ENCODE data around the gene CNTFR. TPM values are rescaled to one million over a fixed set of nuclear protein-coding genes. Genes with fewer than 3 reads are reported as not detected.

CNTFR gene
- total and polyA plus RNA-seq, 2 experiments from 2014 or later: not detected

DNA sequence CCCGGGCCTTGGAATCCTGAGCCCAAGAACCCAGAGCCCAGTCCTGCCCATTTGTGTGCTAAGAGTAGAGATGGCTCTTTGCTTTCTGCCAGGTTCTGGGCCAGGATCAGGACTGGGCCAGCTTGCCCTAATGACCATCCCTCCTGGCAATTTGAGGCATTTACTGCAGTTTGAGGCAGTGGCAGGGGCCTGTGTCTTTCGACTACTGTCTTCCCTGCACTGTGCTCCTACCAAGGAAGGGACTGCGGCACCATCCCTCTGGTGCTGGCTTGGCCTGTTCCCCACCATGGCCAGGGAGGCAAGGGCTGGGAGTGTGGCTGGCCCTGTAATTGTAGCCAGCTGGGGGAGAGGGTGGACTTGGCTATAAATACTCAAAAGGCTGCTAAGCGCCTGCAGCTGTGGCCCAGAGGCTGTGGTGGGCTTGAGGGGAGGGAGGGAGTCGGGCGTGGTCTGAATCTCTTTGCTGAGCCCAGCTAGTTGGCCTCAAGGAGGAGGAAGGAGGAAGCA, 71.4 kb downstream of the CNTFR start:
- no peaks in the 10 kb centered on the region for H3K9me2 ChIP-seq (ENCODE audit: insufficient read depth)
- H4K20me1 ChIP-seq (ENCODE audit: insufficient read depth): no peaks in the 10 kb centered on the region
- no peak overlapping the region for H3K4me3 ChIP-seq
- H2AFZ ChIP-seq: no peak overlapping the region
- no peak for DNase-seq
- no peaks in the 10 kb centered on the region for H3K4me1 ChIP-seq (ENCODE audit: insufficient read depth)
- in situ Hi-C loops (cut with MboI): loop anchor here (25.0 kb wide), 1 partner anchor 94 kb away; the partner anchor contains the start of genes DCTN3 and RPP25L
- TF ChIP-seq EZH2phosphoT487 (IDR thresholded peaks at IDR 0.05; ENCODE audit: insufficient read depth, low read depth): no peak
- no peak for TF ChIP-seq EZH2 (IDR thresholded peaks at IDR 0.05; ENCODE audit: insufficient read depth, poor library complexity, severe bottlenecking)
- WGBS, 2 experiments (ENCODE audit: low coverage in 1 of 2, low lambda C conversion rate in 2 of 2, missing lambda C conversion rate in 2 of 2): 1 to 2% methylated on average over 6 of the region's 6 CpGs
- no peak overlapping the region for H3K27ac ChIP-seq
- no peak overlapping the region for H3K4me2 ChIP-seq (ENCODE audit: unreplicated experiment)
- no peaks in the 10 kb centered on the region for H3K36me3 ChIP-seq (ENCODE audit: low read depth)
- H3K27me3 ChIP-seq (replicated peaks; ENCODE audit: insufficient read depth): peaks cover 7% of the 10 kb centered on the region
- no peaks in the 10 kb centered on the region for H3K9me3 ChIP-seq (ENCODE audit: low read depth)
- H3K79me2 ChIP-seq (ENCODE audit: insufficient read depth): no peaks in the 10 kb centered on the region
- no peak overlapping the region for H3K9ac ChIP-seq
- H3F3A ChIP-seq (ENCODE audit: insufficient read depth): no peaks in the 10 kb centered on the region

DNA sequence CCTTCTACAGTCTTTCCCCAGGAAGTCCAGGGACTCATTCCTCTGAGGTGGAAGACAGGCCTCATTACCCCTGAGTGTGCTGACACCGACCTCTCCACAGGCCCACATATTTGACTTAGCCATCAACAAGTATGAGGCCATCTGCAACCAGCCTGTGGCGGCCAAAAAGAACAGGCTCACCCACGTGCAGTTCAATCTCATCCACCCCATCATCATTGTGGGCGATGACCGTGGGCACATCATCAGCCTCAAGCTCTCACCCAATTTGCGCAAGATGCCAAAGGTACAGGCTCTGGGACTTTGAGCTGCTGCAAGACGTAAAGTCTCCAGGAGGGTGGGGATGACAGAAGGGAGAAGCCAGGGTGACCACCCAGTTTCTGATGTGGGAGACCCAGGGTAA, 72.3 kb downstream of the CNTFR start:
- no peak for TF ChIP-seq EZH2 (IDR thresholded peaks at IDR 0.05; ENCODE audit: insufficient read depth, poor library complexity, severe bottlenecking)
- no peak for TF ChIP-seq EZH2phosphoT487 (IDR thresholded peaks at IDR 0.05; ENCODE audit: insufficient read depth, low read depth)
- H3K79me2 ChIP-seq (ENCODE audit: insufficient read depth): no peaks in the 10 kb centered on the region
- H3K9me3 ChIP-seq (ENCODE audit: low read depth): no peaks in the 10 kb centered on the region
- H3F3A ChIP-seq (ENCODE audit: insufficient read depth): no peaks in the 10 kb centered on the region
- H3K4me1 ChIP-seq (ENCODE audit: insufficient read depth): no peaks in the 10 kb centered on the region
- in situ Hi-C loops (cut with MboI): loop anchor here (25.0 kb wide), 1 partner anchor 95 kb away; the partner anchor contains the start of genes DCTN3 and RPP25L
- H3K4me3 ChIP-seq: no peak overlapping the region
- no peak overlapping the region for H3K9ac ChIP-seq
- DNase-seq: no peak
- no peaks in the 10 kb centered on the region for H3K9me2 ChIP-seq (ENCODE audit: insufficient read depth)
- no peaks in the 10 kb centered on the region for H4K20me1 ChIP-seq (ENCODE audit: insufficient read depth)
- H3K36me3 ChIP-seq (ENCODE audit: low read depth): no peaks in the 10 kb centered on the region
- H3K4me2 ChIP-seq (ENCODE audit: unreplicated experiment): no peak overlapping the region
- peaks cover 2% of the 10 kb centered on the region; the same call in 1 of the 2 replicates for H3K27me3 ChIP-seq (replicated peaks; ENCODE audit: insufficient read depth)
- H3K27ac ChIP-seq: no peak overlapping the region
- WGBS, 2 experiments (ENCODE audit: low coverage in 1 of 2, low lambda C conversion rate in 2 of 2, missing lambda C conversion rate in 2 of 2): 77 to 82% methylated on average over 7 of the region's 7 CpGs
- no peak overlapping the region for H2AFZ ChIP-seq

DNA sequence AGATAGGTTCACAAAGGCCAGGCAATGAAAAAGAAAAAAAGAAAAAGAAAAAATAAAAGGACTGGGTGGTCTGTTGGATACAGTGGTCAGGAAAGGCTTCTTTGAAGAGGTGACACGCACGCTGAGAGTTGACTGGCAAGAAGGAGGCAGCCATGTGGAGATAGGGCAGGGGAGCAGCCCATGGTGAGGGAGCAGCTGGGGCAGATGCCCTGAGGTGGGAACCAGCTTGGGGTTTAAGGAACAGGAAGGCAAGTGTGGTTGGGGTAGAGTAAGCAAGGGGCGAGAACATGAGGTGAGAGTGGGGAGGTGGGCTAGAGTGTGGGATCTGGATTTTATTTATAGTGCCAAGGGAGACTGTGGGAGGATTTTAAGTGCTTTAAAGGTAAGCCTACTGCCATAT, 73.6 kb downstream of the CNTFR start:
- Histone ChIP-seq H3K36me3 (ENCODE audit: low read depth) (no peaks in the 10 kb centered on the region), H3K27me3 (replicated peaks; ENCODE audit: insufficient read depth) (peaks cover 4% of the 10 kb centered on the region; the same call in 1 of the 2 replicates), H3K9ac (no peak overlapping the region), H3K79me2 (ENCODE audit: insufficient read depth) (no peaks in the 10 kb centered on the region), H3K4me3 (no peak overlapping the region), H3K4me2 (ENCODE audit: unreplicated experiment) (no peak overlapping the region), H3K4me1 (ENCODE audit: insufficient read depth) (no peaks in the 10 kb centered on the region), H3K9me3 (ENCODE audit: low read depth) (no peaks in the 10 kb centered on the region), H2AFZ (no peak overlapping the region), H3F3A (ENCODE audit: insufficient read depth) (no peaks in the 10 kb centered on the region), H3K27ac (no peak overlapping the region), H4K20me1 (ENCODE audit: insufficient read depth) (no peaks in the 10 kb centered on the region), H3K9me2 (ENCODE audit: insufficient read depth) (no peaks in the 10 kb centered on the region)
- in situ Hi-C loops (cut with MboI): loop anchor here (25.0 kb wide), 1 partner anchor 96 kb away; the partner anchor contains the start of genes DCTN3 and RPP25L
- no peak for DNase-seq
- TF ChIP-seq EZH2phosphoT487 (IDR thresholded peaks at IDR 0.05; ENCODE audit: insufficient read depth, low read depth) (no peak), EZH2 (IDR thresholded peaks at IDR 0.05; ENCODE audit: insufficient read depth, poor library complexity, severe bottlenecking) (no peak)
- WGBS, 2 experiments (ENCODE audit: low coverage in 1 of 2, low lambda C conversion rate in 2 of 2, missing lambda C conversion rate in 2 of 2): 67 to 70% methylated on average over 3 of the region's 3 CpGs

DNA sequence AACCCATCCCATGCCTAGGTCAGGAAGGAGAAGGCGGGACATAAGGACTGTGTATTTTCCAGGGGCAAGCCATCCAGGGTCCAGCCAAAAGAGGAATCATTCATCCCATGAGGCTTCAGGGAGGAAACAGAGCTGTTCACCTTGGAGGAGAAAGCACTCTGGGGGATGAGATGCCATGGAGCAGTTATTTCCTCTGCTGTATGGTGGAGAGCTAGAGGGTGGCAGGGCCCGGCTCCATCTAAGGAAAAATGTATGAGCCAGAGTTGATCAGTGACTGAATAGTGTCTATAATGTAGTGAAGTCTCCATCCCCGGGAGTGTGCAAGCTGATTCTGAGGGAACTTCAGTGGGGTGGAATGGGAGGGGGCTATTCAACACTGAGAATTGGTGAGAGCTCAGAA, 74.7 kb downstream of the CNTFR start:
- TF ChIP-seq EZH2phosphoT487 (IDR thresholded peaks at IDR 0.05; ENCODE audit: insufficient read depth, low read depth): no peak
- TF ChIP-seq EZH2 (IDR thresholded peaks at IDR 0.05; ENCODE audit: insufficient read depth, poor library complexity, severe bottlenecking): no peak
- Histone ChIP-seq H3K9me3 (ENCODE audit: low read depth) (no peaks in the 10 kb centered on the region), H3K27ac (no peak overlapping the region), H3K4me3 (no peak overlapping the region), H3K4me1 (ENCODE audit: insufficient read depth) (no peaks in the 10 kb centered on the region), H3K9ac (no peak overlapping the region), H3F3A (ENCODE audit: insufficient read depth) (no peaks in the 10 kb centered on the region), H2AFZ (no peak overlapping the region), H4K20me1 (ENCODE audit: insufficient read depth) (no peaks in the 10 kb centered on the region), H3K79me2 (ENCODE audit: insufficient read depth) (no peaks in the 10 kb centered on the region), H3K36me3 (ENCODE audit: low read depth) (no peaks in the 10 kb centered on the region), H3K9me2 (ENCODE audit: insufficient read depth) (no peaks in the 10 kb centered on the region), H3K27me3 (replicated peaks; ENCODE audit: insufficient read depth) (peaks cover 16% of the 10 kb centered on the region; the same call in 1 of the 2 replicates), H3K4me2 (ENCODE audit: unreplicated experiment) (no peak overlapping the region)
- no peak for DNase-seq
- whole genome bisulfite sequencing, 2 experiments (ENCODE audit: low coverage in 1 of 2, low lambda C conversion rate in 2 of 2, missing lambda C conversion rate in 2 of 2): 60 to 66% methylated on average over 3 of the region's 3 CpGs
- in situ Hi-C loops (cut with MboI): loop anchor here (25.0 kb wide), 1 partner anchor 97 kb away; the partner anchor contains the start of genes DCTN3 and RPP25L
